Measurements from ENCODE around the gene SERAC1. TPM values are rescaled to one million over a fixed set of nuclear protein-coding genes. Genes with fewer than 3 reads are reported as not detected.

SERAC1 gene
- total and polyA plus RNA-seq, 2 of the 4 experiments (the other 2 are of a cell fraction): 7.7 to 15.6 TPM

- Histone ChIP-seq H3K27me3 (ENCODE audit: control insufficient read depth, insufficient read depth, low read length) (no peaks in the 10 kb centered on the region), H2AFZ (replicated peaks; ENCODE audit: low read length, poor library complexity) (no peak overlapping the region), H2BK20ac (ENCODE audit: low read depth, low read length) (no peak overlapping the region), H3K4me3 (ENCODE audit: insufficient read depth, low read depth, low read length) (no peak overlapping the region), H3K18ac (ENCODE audit: low read depth, low read length) (no peak overlapping the region), H2BK120ac (ENCODE audit: low read depth, low read length) (no peak overlapping the region), H3K4me1 (ENCODE audit: control insufficient read depth, insufficient read depth, low read length) (no peaks in the 10 kb centered on the region), H2AK5ac (ENCODE audit: low read depth, low read length) (no peak overlapping the region), H2BK15ac (ENCODE audit: low read depth, low read length) (no peak overlapping the region), H3K23ac (ENCODE audit: low read depth, low read length) (no peak overlapping the region), H3K56ac (ENCODE audit: extremely low read depth, insufficient read depth, low read length) (no peak overlapping the region), H3K79me1 (ENCODE audit: low read depth in 1 of 2, low read length in 2 of 2) (no peaks in the 10 kb centered on the region), H3K4me2 (ENCODE audit: low read depth, low read length) (no peak overlapping the region), H3K27ac (ENCODE audit: insufficient read depth, low read length) (no peak overlapping the region), H3K14ac (replicated peaks; ENCODE audit: low read depth, low read length) (no peak overlapping the region), H3K9ac (ENCODE audit: low read depth, low read length) (no peak overlapping the region), H4K91ac (ENCODE audit: insufficient read depth, low read depth, low read length) (no peak overlapping the region), H3K9me1 (ENCODE audit: insufficient read depth, low read length) (peaks cover 3% of the 10 kb centered on the region; the same call in 1 of the 2 replicates), H4K5ac (ENCODE audit: low read depth, low read length) (no peak overlapping the region), H3K9me3 (ENCODE audit: control insufficient read depth, insufficient read depth, low read length) (no peaks in the 10 kb centered on the region), H4K20me1 (ENCODE audit: insufficient read depth, low read length) (no peaks in the 10 kb centered on the region), H3K4ac (ENCODE audit: low read depth, low read length) (no peak overlapping the region), H2BK5ac (ENCODE audit: low read depth, low read length, poor library complexity, severe bottlenecking) (no peak overlapping the region), H2AK9ac (replicated peaks; ENCODE audit: low read depth, low read length, poor library complexity) (no peak overlapping the region), H4K8ac (ENCODE audit: low read depth in 2 of 2, low read length in 2 of 2) (no peak overlapping the region), H3K36me3 (ENCODE audit: control insufficient read depth, insufficient read depth, low read length) (peaks cover 8% of the 10 kb centered on the region)
- no TSS peak for BruUV-seq (replicated peaks)
- TF ChIP-seq BHLHE40 (IDR thresholded peaks at IDR 0.05; ENCODE audit: low read depth, low read length) (no peak), RAD21 (IDR thresholded peaks at IDR 0.05; ENCODE audit: low read length) (no peak), POLR2A (IDR thresholded peaks at IDR 0.05; ENCODE audit: low read depth, low read length) (no peak), MXI1 (IDR thresholded peaks at IDR 0.05; ENCODE audit: borderline replicate concordance, low read depth, low read length) (no peak), SMC3 (IDR thresholded peaks at IDR 0.05; ENCODE audit: low read depth, low read length) (no peak), CHD1 (IDR thresholded peaks at IDR 0.05; ENCODE audit: low read depth, low read length) (no peak), NFE2L2 (IDR thresholded peaks at IDR 0.05; ENCODE audit: low read depth, low read length) (no peak), CTCF (conservative IDR thresholded peaks at IDR 0.05; ENCODE audit: low read depth, low read length) (no peak), RFX5 (IDR thresholded peaks at IDR 0.05; ENCODE audit: low read depth, low read length) (no peak), RCOR1 (IDR thresholded peaks at IDR 0.05; ENCODE audit: insufficient replicate concordance, low read length) (no peak), FOS (IDR thresholded peaks at IDR 0.05; ENCODE audit: low read depth, low read length) (no peak), MAFK (IDR thresholded peaks at IDR 0.05; ENCODE audit: low read depth, low read length) (no peak), ELK1 (IDR thresholded peaks at IDR 0.05; ENCODE audit: borderline replicate concordance, low read depth, low read length) (no peak), USF2 (IDR thresholded peaks at IDR 0.05; ENCODE audit: low read depth, low read length) (no peak), CEBPB (IDR thresholded peaks at IDR 0.05; ENCODE audit: low read depth, low read length) (no peak), MAZ (IDR thresholded peaks at IDR 0.05; ENCODE audit: borderline replicate concordance, low read depth, low read length) (no peak)
- ATAC-seq (ENCODE audit: low read depth) (no peak), DNase-seq (no peak)
- dilution Hi-C loops (cut with HindIII; ENCODE audit: low sequenced_read_pairs, unreplicated experiment) (no loop called here), intact Hi-C loops (cut with micrococcal nuclease) (no loop called here), in situ Hi-C loops (cut with MboI; ENCODE audit: low sequenced_read_pairs) (no loop called here)
- CTCF ChIA-PET: no interaction called here
- POLR2A ChIA-PET (ENCODE audit: unreplicated experiment): no interaction called here
- no CpG with 5 or more reads among the region's 2 CpGs for WGBS, 2 experiments (ENCODE audit: extremely low coverage in 2 of 2, insufficient read length in 1 of 2)
Observed at GRCh38 chr6:158125271-158125670, 42.8 kb downstream of the SERAC1 start.

All from IMR-90 (cell line).